NCI-H1417 treated with DMSO at 0.1 percent for 48 hours (cell line): ENCODE data around the gene ZC3H8.

Experiments
- DNase-seq: peaks from one replicate; lab custom pipeline; 2025; lab: John Stamatoyannopoulos, UW

Gene ZC3H8

DNA sequence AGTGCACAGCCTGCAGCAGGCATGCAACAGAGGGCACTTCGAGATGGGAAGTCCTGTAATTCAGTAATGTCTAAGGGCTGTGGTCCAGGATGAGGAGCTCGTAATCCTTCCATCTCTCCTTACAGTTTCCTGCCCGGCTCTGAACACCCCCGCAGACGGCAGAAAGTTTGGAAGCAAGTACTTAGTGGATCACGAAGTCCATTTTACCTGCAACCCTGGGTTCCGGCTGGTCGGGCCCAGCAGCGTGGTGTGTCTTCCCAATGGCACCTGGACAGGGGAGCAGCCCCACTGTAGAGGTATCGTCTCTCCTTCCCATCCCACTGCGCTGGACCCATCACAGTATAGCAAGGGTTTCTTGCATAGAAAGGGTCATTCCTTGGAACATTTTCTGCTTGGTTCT is 90.0 kb downstream of the ZC3H8 start:
- DNase-seq: no peak

DNA sequence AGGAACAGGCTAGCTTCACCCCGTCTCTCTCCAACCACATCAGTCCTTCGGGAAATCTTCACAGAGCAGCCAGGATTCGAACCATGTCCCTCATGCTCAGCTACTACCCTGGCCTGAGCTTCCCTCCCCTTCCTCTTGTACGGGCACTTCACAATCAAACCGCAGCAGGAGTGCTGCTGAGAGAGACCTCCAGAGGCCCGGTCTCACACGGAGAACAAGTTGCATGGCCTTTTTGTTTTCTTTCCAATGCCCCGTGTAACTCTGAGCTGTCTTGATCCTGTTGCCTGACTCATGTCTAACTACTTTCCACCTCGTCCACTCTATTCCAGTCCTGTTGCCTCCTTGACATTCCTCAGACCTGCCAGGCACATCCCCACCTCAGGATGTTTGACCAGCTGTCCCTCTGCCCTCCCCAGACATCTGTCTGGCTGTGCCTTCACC is 91.3 kb downstream of the ZC3H8 start:
- DNase-seq: no peak

DNA sequence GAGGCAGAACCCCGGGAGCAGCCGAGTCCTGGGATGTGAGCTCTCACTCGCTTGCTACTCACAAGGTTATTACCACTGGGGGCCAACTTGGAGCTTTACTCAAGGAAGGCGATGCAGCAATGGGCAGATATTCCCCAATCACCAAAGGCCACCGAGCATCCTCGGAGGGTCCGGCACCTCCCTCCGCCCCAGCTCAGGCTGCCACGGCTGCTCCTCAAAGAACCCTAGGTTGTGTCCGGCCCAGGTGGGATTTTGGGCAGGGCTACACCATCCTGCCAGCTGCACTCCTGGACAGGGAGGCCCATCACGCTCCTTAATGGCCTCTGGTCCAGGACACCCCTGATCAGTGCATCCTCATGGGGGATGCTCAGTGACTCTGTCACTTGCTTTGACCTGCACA is 91.9 kb downstream of the ZC3H8 start:
- no peak for DNase-seq

- DNase-seq: no peak
Measured at GRCh38 chr2:112162341-112162740, 92.5 kb downstream of the ZC3H8 start.
